ENCODE data around the gene HSDL2.
"Not testable (repeated sequence)": the region's sequence is repeated elsewhere in the genome, so short reads cannot be mapped to it uniquely, and the experiment has no call there.

The HSDL2 gene

DNA sequence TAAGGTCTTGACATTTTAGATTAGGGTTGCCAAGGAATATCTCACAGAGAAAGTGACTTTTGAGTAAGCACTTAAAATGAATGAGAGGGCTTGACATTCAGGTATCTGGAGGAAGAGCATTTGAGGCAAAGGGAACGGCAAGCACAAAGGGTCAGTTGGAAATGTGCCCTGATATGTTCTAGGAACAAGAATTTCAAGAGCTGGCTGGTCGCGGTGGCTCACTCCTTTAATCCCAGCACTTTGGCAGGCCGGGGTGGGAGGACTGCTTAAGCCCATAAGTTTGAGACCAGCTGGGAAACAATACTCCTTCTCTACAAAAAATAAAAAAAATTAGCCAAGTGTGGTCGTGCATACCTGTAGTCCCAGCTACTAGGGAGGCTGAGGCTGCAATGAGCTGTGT, 123.3 kb downstream of the HSDL2 start:
- DNase-seq, result no peak

DNA sequence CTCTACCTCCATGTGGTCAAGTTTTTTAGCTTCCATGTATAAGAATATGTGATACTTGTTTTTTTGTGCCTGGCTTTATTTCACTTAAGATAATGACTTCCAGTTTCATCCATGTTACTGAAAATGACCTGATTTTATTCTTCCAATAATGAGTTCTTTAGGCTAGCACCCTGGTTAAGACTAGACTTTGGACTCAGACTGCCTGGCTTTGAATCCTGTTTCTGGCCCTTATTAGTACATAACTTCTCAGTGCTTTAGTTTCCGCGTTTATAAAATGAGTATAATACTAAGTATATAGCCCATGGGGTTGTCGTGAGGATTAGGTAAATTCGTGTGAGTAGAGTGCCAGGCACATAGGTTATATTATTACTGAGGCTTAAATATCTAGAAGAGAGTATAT, 125.2 kb downstream of the HSDL2 start:
- no peak for DNase-seq

DNA sequence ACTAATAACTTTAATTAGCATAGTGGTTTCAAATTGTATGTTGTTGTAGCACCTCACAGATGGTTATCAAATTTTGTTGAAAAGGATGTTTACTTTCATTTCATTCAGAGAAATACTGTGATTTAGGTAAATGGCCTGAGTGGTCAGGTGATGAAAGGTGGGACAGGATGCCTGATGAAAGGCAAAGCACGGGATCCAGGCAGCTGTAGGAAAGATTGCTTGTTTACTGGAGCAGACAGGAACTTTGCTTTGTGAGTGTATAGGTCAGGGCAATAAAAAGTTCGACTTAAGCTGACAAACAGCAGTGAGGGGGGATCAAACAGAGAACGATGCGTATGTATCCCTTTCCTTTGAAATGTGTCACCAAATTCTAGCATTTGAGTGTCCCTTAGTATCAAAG, 125.7 kb downstream of the HSDL2 start:
- no peak for DNase-seq

DNA sequence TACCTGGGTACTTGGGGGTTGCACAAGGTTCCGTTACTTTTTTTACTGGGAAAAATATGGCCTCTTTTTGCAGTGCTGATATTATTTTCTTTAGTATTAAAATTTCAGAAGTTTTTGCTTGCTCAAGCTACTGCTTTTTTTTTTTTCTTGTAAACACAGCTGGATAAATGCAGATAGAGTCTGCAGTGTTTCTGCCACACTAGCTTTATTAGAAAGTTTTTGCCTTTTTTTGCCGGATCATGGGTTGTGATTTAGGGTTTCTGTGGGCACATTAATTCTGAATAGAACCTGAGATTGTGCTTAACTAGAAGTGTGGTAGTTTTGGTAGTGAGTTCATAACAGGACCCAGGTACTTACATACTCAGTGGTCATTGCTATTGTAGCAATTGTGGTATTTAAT, 126.7 kb downstream of the HSDL2 start:
- no peak for DNase-seq

DNA sequence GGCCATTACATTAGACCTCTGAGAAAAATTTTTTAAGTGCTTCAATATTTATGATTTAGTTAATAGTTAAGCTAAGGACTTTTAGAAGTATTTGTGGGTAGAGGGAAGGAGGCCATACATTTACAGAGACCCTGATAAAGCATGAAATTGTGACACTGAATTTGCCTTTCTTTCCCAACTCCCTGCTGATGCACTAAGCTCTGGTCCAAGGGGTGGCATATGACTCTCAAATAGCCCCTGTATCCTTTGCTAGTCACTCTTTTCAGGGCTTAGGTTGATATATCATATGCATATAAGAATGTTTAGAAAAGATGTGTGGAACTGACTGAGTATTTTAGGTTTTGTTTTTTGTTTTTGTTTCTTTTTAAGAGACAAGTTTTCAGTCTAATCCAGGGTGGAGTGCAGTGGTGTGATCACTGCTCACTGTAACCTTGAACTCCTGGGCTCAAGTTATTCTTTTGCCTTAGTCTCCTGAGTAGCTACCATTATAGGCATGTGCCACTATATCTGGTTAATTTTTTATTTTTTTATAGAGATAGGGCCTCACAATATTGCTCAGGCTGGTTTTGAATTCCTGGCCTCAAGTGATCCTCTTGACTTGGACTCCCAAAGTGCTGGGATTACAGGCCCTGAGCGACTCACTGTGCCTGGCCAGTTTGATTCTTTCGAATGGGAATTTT, 127.2 kb downstream of the HSDL2 start:
- no peak for DNase-seq

DNA sequence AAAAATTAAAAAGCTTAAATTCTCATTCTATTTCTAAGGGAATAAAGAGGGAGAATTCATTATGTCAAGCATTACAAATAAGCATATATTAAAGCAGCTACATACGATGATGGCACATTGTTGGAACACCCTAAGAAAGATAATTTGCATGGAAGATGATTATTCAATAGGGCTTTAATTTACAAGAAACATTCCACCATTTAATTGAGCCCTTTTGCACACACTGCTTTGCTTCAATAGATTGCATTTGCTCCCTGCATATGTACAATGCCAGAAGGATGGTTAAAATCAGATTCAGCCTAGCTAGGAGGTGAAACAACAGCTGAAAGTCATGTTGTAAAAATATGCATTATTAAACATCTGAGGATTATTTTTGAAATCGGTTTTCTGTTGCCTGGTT, 128.5 kb downstream of the HSDL2 start:
- no peak for DNase-seq

DNA sequence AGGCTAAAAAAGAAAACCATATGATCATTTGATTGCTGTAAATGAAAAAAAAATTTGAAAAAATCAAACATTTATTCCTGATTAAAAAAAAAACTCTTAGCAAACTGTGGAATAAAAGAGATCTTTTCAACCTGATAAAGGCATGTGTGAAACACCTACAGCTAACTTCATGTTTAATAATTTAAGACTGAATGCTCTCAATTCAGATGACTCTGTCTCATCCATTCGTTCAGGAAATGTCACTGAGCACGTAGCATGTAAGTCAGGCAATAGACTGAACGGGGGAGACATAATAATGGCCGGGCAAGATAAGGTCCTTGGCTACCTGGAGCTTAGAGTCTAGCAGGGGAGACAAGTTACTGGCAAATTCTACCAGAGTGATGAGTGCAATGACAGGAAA, 132.5 kb downstream of the HSDL2 start:
- not testable (repeated sequence) for DNase-seq

DNA sequence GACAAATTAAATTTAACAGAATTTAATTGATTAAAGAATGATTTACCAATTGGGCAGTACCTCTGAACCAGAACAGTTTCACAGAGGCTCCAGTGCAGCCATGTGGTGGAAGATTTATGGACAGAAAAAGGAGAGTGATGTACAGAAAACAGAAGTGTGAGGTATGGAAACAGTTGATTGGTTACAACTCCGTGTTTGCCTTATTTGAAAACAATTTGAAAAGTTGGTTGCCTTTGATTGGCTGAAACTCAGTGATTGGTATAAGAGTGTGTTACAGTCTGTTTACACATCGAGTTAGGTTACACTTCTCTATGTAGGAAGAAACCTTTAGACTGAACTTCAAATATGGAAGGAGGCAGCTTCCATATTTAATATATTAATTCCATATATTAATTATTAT, 136.9 kb downstream of the HSDL2 start:
- no peak for DNase-seq

DNA sequence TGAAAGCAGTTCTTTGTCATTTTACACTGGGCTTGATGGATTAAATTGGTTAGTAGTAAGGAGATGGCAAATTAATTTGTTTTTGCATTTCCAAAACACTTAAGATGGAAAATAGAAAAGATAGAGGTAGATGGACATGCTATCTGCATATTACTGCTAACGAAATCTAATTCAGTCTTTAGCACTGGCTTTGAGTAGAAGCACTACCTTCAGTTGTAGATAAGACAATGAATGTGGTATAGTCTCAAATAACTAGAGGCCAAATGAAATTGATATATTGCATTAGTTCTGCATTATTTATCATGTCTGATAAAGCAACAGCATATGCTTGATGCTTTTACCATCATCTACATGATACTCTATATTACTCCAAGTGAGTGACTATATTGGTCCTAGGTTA, 140.2 kb downstream of the HSDL2 start:
- DNase-seq, result no peak

DNA sequence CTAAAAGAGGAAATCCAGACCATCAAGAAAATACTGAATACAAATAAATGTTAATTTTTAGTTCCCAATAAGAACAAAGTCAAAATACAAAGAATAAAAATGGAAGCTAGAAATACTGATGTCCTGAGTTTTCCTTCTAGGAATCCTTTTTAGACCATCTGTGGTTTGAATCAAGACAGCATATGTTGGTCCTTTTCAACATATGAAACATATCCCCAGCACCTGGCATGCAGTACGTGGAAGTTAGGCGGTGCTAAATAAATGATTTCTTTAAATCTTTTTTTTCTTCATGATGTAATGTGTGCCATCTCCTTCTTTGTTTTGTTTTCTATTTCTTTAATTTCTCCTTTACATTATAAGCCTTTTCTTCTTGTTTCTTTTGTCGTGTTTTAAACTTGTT, 140.7 kb downstream of the HSDL2 start:
- DNase-seq, result no peak
